ENCODE results near the gene GOLGA7B.

DNA sequence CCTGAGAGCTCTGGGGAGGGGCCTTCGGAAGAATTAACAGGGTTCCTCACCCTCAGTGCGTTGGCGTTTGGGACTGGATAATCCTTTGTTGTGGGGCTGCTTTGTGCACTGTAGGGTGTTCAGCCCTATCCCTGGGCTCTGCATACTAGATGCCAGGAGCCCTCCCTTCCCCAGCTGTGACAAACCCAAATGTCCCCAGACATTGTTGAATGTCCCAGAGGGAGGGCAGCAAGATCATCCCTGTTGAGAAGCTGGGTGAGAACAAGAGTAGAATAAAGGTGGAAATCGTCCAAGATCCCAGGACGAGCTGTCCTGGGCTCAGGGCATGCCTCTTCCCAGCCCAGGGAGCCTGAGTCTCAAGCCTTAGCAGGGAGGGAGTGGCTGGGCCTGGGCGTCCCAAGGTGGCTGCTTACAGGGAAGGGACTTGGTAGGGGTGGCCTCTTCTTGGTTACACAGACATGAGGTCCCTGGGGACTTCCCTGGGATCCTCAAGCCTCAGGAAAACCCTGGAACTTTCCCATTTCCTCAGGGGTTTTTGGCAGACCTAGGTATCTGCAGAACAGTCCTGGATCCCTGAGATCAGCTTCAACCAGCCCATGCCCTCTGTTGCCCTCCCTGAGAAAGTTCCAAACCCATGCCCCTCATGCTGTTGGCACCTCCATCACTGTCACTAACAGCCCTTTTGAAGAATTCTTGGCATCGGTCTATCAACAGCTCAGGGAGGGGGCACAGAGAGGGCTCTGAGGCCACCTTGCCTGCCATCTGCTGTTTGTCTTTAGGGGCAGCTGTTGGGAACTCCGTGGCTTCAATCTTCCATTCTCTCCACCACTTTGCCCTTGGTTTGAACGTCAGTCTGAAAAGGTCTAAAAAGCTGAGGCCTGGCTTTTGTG, 53.7 kb downstream of the GOLGA7B start:
- no peak for TF ChIP-seq CTCF (IDR thresholded peaks at IDR 0.05)
- TF ChIP-seq POLR2A (IDR thresholded peaks at IDR 0.05), result no peak
